HG03558 (cell line): ENCODE data around the gene NKD1.

Source experiments
- ATAC-seq: cut with Tn5 transposase; IDR thresholded peaks from one replicate; pipeline ENCODE4 v1.9.1; 2021; ENCODE audit warnings: moderate number of reproducible peaks; ENCODE audit not compliant: unreplicated experiment; ENCODE audit errors: extremely low read depth

The NKD1 gene

GRCh38 chr16:50637716-50638602, 89.8 kb downstream of the NKD1 start:
- ATAC-seq: no peak

GRCh38 chr16:50638816-50639670, 90.8 kb downstream of the NKD1 start:
- ATAC-seq: no peak

- ATAC-seq: no peak
These were observed 92.2 kb downstream of the NKD1 start for GRCh38 chr16:50640391-50640790.

GRCh38 chr16:50640919-50641817, 93.0 kb downstream of the NKD1 start:
- ATAC-seq: no peak

GRCh38 chr16:50641818-50642187, 93.6 kb downstream of the NKD1 start:
- ATAC-seq: no peak

GRCh38 chr16:50642349-50642748, 94.2 kb downstream of the NKD1 start:
- no peak for ATAC-seq

- no peak for ATAC-seq
These were observed 95.0 kb downstream of the NKD1 start for GRCh38 chr16:50643192-50643591.

GRCh38 chr16:50644245-50644644, 96.0 kb downstream of the NKD1 start:
- no peak for ATAC-seq

- no peak for ATAC-seq
These were observed 96.5 kb downstream of the NKD1 start for GRCh38 chr16:50644729-50645128.

- no peak for ATAC-seq
These were observed 97.5 kb downstream of the NKD1 start for GRCh38 chr16:50645563-50646220.

GRCh38 chr16:50646345-50646744, 98.1 kb downstream of the NKD1 start:
- no peak for ATAC-seq

GRCh38 chr16:50651835-50652438, 103.7 kb downstream of the NKD1 start:
- ATAC-seq: no peak

GRCh38 chr16:50652836-50653425, 104.7 kb downstream of the NKD1 start:
- no peak for ATAC-seq

- ATAC-seq: no peak
These were observed 105.7 kb downstream of the NKD1 start for GRCh38 chr16:50653633-50654519.

- no peak for ATAC-seq
These were observed 107.4 kb downstream of the NKD1 start for GRCh38 chr16:50655558-50656055.

- no peak for ATAC-seq
These were observed 109.0 kb downstream of the NKD1 start for GRCh38 chr16:50657241-50657640.

GRCh38 chr16:50659806-50660205, 111.6 kb downstream of the NKD1 start:
- ATAC-seq: no peak
